Anterior cingulate cortex (tissue), 58 donors: ENCODE data around the gene RBBP5.
A peak's percentile ranks its signal among the peaks of the same experiment; 100 is the strongest.
"Not testable (repeated sequence)": the region's sequence is repeated elsewhere in the genome, so short reads cannot be mapped to it uniquely, and the experiment has no call there.

ENCODE experiments used
- DNase-seq, 58 donors: peaks; one replicate each; lab custom pipeline; 2025; lab: John Stamatoyannopoulos, UW

Gene RBBP5, protein sequence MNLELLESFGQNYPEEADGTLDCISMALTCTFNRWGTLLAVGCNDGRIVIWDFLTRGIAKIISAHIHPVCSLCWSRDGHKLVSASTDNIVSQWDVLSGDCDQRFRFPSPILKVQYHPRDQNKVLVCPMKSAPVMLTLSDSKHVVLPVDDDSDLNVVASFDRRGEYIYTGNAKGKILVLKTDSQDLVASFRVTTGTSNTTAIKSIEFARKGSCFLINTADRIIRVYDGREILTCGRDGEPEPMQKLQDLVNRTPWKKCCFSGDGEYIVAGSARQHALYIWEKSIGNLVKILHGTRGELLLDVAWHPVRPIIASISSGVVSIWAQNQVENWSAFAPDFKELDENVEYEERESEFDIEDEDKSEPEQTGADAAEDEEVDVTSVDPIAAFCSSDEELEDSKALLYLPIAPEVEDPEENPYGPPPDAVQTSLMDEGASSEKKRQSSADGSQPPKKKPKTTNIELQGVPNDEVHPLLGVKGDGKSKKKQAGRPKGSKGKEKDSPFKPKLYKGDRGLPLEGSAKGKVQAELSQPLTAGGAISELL

GRCh38 chr1:205121660-205122488 lies at the start of gene RBBP5:
RBBP5 (minus strand) TSS chr1:205121978; CDS start chr1:205121873, 105 bp downstream.
- DNase-seq: peak; percentile 27 to 97 (median 90)

DNA sequence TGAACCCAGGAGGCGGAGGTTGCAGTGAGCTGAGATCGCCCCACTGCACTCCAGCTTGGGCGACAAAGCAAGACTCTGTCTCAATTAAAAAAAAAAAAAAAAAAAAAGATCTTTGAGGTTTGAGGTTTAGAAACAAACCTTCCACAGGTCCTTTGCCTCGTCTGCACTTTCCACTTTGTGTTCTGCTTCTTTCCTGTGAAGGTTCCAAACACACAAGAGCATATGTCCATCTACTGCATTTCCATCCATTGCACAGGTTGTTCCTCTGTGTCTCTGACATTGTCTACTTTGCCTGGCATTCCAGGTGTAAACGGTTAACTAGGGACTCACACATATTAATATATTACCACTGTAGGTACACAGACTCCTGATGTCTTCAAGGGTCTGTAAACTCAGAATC lies 49.6 kb upstream of the RBBP5 start:
- no peak for DNase-seq

GRCh38 chr1:205170532-205171269 lies 48.9 kb upstream of the RBBP5 start:
- no peak for DNase-seq

DNA sequence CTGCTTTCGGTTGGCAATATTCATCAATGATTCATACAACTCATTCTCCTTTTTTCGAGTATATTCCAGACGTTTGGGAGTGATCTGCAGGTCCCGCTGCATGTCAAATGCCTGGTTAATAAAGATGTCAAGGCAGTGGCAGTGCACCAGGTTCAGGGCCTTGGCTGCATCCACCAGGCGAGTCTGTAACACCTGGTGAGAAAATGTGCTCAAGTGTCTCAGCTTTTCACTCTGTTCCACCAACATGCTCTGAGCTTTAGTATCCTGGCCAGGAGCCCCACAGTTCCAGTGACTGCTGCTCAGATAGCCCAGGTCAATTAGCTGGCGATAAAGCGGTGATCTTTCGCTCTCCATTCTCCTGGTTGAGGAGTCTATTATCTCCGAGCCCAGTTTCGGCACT lies 47.5 kb upstream of the RBBP5 start:
- no peak for DNase-seq

- DNase-seq: no peak
These were observed 46.5 kb upstream of the RBBP5 start for GRCh38 chr1:205168291-205168690.

DNA sequence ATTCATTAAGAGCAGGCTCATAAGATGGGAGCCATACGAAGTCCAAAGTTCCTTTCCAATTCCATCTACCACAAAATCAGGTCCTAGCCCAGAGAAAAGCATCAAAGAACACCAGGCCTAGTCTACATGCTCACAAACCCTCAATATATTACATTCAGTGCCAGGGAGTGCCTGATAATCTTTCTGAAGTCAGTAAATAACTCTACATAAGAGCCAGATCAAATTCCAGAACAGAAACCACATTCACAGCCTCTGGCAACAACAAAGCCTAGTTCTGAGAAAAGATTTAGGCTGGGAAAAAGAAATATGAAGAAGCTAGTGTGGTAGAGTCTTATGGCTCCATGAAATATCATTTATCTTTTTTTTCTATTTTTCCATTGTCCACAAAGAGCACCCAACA lies 40.5 kb upstream of the RBBP5 start:
- no peak for DNase-seq

DNA sequence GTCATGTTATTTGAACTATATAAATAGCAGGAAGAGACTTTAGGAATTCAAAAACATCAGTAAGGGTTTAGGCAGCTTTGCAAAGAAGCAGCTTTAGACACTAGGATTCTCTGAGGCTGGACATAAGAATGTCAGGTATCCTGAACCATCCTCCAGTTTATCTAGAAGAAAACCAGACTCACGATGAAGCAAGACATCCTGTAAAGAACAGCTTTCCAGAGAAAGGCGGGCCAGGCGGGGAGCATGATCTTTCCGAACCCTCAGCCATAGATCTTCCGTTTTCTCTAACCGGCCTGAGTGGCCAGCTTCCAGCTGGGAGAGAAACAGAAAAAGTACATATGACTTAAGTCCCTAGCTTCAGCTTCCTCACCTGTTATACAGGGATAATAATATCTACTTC lies 39.3 kb upstream of the RBBP5 start:
- no peak for DNase-seq

DNA sequence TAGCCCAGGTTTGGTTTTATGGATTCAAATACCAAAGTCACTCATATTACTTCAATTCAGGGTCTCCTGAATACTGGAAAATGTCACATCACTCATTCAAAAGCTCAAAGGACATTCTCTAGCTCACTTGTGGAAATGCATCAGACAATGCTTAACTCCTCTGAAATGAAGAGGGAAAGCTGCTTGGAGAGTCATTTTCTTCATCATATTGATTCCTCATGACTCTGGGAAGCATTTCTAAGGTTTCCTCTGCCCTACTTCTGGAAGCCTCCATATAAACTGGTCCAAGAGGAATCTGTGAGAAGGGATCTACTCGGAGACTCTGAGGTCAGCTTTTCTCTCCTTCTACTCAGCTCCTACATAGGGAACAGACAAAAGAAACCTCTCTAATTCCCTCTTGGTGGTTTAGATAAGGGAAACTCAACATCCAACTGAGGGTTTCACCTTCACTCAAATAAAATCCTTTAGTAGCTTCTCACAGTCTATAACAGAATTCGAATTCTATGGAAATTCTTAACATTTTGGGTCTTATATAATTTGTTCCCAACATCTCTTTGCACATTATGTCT lies 36.4 kb upstream of the RBBP5 start:
- no peak for DNase-seq

DNA sequence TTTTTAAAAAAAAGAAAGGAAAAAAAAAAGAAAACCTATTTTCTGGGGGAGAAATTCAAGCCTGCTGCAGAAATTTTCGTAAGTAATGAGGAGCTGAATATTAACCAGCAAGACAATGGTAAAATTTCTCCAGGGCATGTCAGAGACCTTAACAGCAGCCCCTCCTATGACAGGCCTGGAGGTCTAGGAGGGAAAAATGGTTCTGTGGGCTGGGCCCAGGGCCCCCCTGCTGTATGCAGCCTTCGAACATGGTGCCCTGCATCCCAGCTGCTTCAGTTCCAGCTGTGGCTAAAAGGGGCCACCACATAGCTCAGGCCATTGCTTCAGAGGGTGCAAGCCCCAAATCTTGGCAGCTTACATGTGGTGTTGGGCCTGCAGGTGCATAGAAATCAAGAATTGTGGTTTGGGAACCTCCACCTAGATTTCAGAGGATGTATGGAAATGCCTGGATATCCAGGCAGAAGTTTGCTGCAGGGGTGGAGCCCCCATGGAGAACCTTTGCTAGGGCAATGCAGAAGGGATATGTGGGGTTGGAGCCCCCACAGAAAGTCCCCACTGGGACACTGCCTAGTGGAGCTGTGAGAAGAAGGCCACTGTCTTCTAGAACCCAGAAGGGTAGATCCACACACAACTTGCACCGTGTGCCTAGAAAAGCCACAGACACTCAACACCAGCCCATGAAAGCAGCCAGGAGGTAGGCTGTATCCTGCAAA lies 34.0 kb upstream of the RBBP5 start:
- not testable (repeated sequence) for DNase-seq

DNA sequence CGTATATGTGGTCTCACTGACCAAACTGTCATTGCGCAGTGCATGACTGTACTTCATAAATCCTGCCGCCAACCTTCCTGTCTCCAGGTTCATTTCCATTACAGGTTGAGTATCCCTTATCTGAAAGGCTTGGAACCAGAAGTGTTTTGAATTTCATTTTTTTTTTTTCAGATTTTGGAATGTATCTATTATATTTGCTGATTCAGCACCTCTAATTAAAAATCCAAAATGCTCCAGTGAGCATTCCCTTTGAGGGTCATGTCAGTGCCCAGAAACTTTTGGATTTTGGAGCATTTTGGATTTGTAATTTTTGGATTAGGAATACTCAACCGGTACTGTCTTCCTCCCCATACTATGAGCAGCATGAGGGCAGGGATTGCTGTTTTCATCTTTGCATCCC lies 30.7 kb upstream of the RBBP5 start:
- no peak for DNase-seq

DNA sequence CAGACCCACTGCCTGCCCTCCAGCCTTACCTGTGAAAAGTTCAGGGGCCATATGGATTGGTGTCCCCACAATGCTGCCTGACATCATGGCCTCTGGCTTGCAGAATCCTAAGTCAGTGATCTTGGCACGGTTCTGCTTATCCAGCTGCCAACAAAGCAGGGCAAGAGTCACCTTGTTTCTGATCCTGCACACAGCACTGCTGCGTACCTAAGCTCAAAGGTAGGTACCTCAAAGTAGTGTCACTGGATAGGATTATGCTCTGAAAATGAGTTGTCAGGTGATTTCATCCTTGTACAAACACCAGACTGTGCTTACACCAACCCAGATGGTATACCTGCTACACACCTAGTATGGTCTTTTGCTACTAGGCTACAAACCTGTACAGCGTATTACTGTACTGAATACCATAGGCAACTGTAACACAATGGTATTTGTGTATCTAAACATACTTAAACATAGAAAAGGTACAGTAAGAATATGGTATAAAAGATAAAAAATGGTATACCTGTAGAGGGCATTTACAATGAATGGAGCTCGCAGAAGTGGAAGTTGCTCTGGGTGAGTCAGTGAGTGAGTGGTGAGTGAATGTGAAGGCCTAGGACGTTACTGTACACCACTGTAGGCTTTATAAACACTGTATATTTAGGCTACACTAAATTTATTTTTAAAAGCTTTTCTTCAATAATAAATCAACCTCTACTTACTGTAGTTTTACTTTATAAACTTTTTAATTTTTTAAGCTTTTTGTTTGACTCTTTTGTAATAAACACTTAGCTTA lies 29.1 kb upstream of the RBBP5 start:
- no peak for DNase-seq

DNA sequence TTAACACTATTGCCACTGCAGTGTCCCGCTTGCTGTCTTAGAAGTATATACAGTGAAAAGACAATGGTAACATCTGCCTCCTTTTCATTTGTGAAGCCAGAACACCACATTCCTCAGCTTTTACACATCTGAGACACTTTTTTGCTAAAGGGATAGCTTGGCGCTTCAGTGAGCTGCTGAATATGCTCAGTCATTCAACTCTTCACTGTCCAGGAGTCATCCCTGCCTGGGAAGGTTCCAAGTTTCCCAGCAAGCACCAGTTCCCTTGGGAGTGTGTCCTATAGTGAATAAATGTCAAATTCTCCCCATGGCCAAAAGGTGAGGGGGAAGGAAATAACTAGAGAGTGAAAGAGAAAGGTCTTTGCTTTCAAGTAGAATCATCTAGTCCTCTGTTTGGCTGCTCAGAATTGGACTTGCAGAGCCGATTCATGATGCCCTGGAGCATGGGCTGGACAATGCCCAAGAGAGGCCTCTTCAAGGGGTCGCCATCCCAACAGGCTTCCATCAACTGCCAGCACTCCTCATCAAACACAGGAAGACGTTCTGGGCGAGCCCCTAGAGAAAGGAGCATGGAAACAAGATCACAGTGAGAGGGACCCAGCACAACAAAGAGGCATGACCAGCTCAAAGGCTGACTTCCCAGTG lies 25.5 kb upstream of the RBBP5 start:
- DNase-seq: no peak

GRCh38 chr1:205144751-205145150 lies 23.0 kb upstream of the RBBP5 start:
- DNase-seq: no peak

DNA sequence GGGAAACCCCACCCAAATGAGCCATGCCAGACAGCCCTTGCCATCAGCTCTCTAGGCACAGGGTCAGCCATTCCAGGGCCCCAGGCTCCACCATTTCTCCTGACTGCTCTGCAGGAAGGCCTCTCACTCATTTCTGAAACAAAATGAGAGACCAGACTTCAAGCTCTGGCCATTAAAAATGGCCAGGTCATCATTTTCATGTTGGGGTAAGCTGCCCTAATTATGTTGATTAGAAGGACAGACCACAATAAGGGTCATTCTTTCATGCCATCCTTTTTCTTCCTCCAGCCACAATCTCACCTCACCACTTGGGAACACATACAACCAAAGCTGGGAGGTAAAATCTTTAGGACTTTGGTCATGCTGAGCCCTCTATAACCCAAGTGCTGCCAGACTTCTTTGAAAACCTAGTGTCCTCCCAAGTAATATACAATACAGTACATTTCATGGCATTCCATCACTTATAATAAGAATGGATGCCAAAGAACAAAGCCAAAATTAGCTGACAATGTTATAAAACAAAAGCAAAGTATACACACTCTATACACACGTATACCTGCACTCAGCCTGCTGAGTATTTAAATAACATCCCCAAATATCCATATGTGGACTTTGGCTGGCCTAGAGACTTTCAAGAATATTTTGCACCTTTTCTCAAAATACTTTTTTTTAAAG lies 22.4 kb upstream of the RBBP5 start:
- no peak for DNase-seq

DNA sequence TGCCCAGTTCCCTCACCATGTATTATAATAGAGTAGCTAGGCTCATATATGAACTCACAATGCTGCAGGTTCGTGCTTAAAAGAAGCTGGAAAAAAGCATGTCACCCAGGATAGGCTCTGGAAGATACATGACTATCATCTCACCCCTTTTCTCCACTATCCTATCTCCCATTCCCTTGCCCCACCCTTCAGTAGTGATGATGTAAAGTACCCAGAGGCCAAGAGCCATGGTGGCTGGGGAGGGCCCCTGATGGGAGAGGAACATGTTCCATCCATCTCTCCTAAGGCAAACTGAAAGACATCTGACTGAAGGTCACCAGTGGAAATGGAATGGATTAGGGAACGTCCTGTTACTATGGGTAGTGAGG lies 20.3 kb upstream of the RBBP5 start:
- DNase-seq: no peak

DNA sequence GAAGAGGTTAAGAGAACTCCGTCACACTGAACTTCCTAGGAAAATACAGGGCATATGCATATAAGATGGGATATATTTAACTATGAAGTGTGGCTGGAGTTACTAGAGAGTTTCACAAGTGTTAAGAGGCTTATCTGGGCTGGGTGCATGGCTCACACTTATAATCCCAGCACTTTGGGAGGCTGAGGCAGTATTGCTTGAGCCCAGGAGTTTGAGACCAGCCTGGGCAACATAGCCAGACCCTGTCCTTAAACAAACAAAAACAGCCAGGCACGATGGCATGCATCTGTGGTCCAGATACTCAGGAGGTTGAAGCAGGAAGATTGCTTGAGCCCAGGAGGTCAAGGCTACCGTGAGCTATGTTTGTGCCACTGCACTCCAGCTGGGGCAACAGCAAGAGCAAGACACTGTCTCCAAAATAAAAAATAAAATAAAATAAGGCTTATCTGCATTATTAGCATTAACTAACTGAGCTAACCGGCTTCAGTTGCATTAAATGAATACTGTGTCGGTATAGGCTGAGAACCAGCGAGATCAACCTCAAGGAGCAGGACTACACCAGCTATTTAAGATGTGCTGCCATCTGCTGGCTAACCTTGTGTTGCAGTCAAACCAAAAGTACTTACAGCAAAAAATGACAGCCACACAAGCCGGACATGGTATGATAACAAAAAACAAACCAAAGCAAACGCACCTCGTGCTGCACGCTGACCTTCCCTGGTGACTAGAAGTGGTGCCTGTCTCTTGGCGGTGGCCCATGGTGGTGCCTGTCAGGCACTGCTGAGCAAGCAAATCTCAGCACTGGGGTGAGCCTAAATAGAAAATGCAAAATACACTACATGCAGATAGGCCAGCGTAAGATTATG lies 19.7 kb upstream of the RBBP5 start:
- peak in 55 of 58 donors; percentile 6 to 80 (median 52) for DNase-seq

- no peak for DNase-seq
These were observed 18.3 kb upstream of the RBBP5 start for GRCh38 chr1:205140113-205140512.
